ENCODE measurements around the gene YKT6. TPM values are rescaled to one million over a fixed set of nuclear protein-coding genes. Genes with fewer than 3 reads are reported as not detected.
A peak's percentile ranks its signal among the peaks of the same experiment; 100 is the strongest.

YKT6 gene
- total and polyA plus RNA-seq, 11 donors = 28.5 to 133 (median 46.6) TPM

GRCh38 chr7:44240376-44240775 lies 39.6 kb downstream of the YKT6 start:
- no peak for ATAC-seq
- Histone ChIP-seq H3K9me3 (no peaks in the 10 kb centered on the region), H3K27me3 (no peaks in the 10 kb centered on the region), H3K27ac (no peak overlapping the region), H3K36me3 (peaks cover 0 to 7% (median 0%) of the 10 kb centered on the region in 9 donors), H3K4me1 (peaks cover 0 to 17% (median 0%) of the 10 kb centered on the region in 12 donors), H3K4me3 (no peak overlapping the region)
- TF ChIP-seq CTCF (IDR thresholded peaks at IDR 0.05) = no peak
- TF ChIP-seq POLR2A (IDR thresholded peaks at IDR 0.05) = no peak
- intact Hi-C loops (cut with DNase I) = loop anchor here (2.0 to 10.0 kb wide), 9 partner anchors 47 to 327 kb away; partner anchors contain the start of gene CAMK2B (in 1 of the 10)
- DNase-seq = no peak
- WGBS, 4 donors = 70 to 81% (median 73%) methylated on average over 9 to 16 of the region's 16 CpGs

- H3K36me3 ChIP-seq = peaks cover 0 to 7% (median 0%) of the 10 kb centered on the region in 9 donors
- 31 to 42% (median 35%) methylated on average over 10 of the region's 10 CpGs for WGBS, 4 donors
- H3K9me3 ChIP-seq = no peaks in the 10 kb centered on the region
- peak; percentile 67 to 85 (median 80) for ATAC-seq
- no peak overlapping the region for H3K27ac ChIP-seq
- H3K4me3 ChIP-seq = peak overlapping the region in 3 of 12 donors; percentile 5 to 28 (median 15)
- DNase-seq = peak; percentile 73 to 84 (median 78)
- H3K4me1 ChIP-seq = peaks cover 0 to 17% (median 0%) of the 10 kb centered on the region in 12 donors
- H3K27me3 ChIP-seq = no peaks in the 10 kb centered on the region
- TF ChIP-seq POLR2A (IDR thresholded peaks at IDR 0.05) (no peak), CTCF (IDR thresholded peaks at IDR 0.05) (peak; percentile 49 to 79 (median 68))
- intact Hi-C loops (cut with DNase I) = loop anchor here (1.0 to 10.0 kb wide), 11 partner anchors 46 to 326 kb away; partner anchors contain the start of gene CAMK2B (in 1 of the 10)
Measured at GRCh38 chr7:44240983-44241510, 40.3 kb downstream of the YKT6 start.

GRCh38 chr7:44242091-44242490 lies 41.3 kb downstream of the YKT6 start:
- no peak overlapping the region for H3K27ac ChIP-seq
- ATAC-seq (no peak), DNase-seq (no peak)
- WGBS, 4 donors = 80 to 93% (median 86%) methylated on average over 7 to 10 of the region's 10 CpGs
- intact Hi-C loops (cut with DNase I) = loop anchor here (5.0 to 10.0 kb wide), 7 partner anchors 45 to 325 kb away; partner anchors contain the start of gene CAMK2B (in 1 of the 10)
- TF ChIP-seq POLR2A (IDR thresholded peaks at IDR 0.05) = no peak
- no peak for TF ChIP-seq CTCF (IDR thresholded peaks at IDR 0.05)
- no peaks in the 10 kb centered on the region for H3K27me3 ChIP-seq
- H3K9me3 ChIP-seq = no peaks in the 10 kb centered on the region
- peaks cover 0 to 17% (median 0%) of the 10 kb centered on the region in 12 donors for H3K4me1 ChIP-seq
- peaks cover 0 to 7% (median 0%) of the 10 kb centered on the region in 9 donors for H3K36me3 ChIP-seq
- H3K4me3 ChIP-seq = no peak overlapping the region

- 25 to 57% (median 42%) methylated on average over 3 to 8 of the region's 8 CpGs for WGBS, 4 donors
- DNase-seq = no peak
- peaks cover 0 to 17% (median 0%) of the 10 kb centered on the region in 12 donors for H3K4me1 ChIP-seq
- intact Hi-C loops (cut with DNase I) = loop anchor here (5.0 to 10.0 kb wide), 7 partner anchors 43 to 323 kb away; partner anchors contain the start of gene CAMK2B (in 1 of the 10)
- no peak for TF ChIP-seq POLR2A (IDR thresholded peaks at IDR 0.05)
- TF ChIP-seq CTCF (IDR thresholded peaks at IDR 0.05) = peak; percentile 23 to 61 (median 48)
- ATAC-seq = peak in 1 of 4 donors; percentile 11
- no peak overlapping the region for H3K4me3 ChIP-seq
- H3K36me3 ChIP-seq = peaks cover 0 to 1% (median 0%) of the 10 kb centered on the region in 9 donors
- H3K27me3 ChIP-seq = no peaks in the 10 kb centered on the region
- H3K9me3 ChIP-seq = no peaks in the 10 kb centered on the region
- no peak overlapping the region for H3K27ac ChIP-seq
Measured at GRCh38 chr7:44244282-44244681, 43.5 kb downstream of the YKT6 start.
